Loucy (cell line): ENCODE results near the gene PALB2.

ENCODE experiments used
- CTCF ChIP-seq: fragments of 200-600 bp; sonication (generic); conservative IDR thresholded peaks from 2 replicates; pipeline ENCODE4 v1.5.1; 2014; ENCODE audit warnings: mild to moderate bottlenecking, antibody characterized with exemption, low read length
- EZH2phosphoT487 ChIP-seq: fragments of 200-600 bp; IDR thresholded peaks from 2 replicates; pipeline ENCODE4 v1.6.1; 2018; ENCODE audit warnings: antibody characterized with exemption, mild to moderate bottlenecking, moderate library complexity, borderline replicate concordance

DNA sequence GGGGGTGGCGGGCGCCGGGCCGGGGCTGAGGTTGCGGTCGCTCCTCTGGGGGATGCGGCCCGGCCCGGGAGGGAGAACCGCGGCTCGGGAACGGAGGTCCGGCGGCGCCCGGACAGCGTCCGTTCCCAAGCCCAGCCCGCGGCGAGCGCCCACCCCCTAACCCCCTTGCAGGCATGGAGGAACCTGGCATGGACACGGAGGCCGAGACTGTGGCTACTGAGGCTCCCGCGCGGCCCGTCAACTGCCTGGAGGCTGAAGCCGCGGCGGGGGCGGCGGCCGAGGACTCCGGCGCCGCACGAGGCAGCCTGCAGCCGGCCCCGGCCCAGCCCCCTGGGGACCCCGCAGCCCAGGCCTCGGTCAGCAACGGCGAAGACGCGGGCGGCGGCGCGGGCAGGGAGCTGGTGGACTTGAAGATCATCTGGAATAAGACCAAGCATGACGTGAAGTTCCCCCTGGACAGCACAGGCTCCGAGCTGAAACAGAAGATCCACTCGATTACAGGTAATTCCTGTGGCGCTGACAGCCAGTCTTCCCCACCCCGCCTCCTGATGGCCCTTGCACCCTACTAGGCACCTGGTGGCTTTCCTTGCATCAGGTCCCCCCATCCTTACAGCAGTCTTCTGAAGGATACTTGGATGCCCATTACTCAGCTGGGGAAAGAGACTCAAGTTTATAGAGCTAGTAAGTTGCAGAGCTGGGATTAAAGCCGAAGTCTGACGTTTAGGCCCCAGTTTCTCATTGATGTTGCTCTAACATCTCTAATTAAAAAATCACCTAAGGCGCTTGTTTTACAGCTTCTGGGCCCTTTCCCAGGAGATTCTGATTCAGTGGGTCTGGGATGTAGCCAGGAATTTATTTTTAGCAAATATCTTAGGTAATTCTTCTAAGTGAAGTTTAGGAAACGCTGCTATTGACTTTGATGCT lies 83.1 kb downstream of the PALB2 start:
- TF ChIP-seq CTCF (no peak), EZH2phosphoT487 (no peak)
